Measurements from ENCODE around the gene RHOBTB3.

- no peak for TF ChIP-seq POLR2A (IDR thresholded peaks at IDR 0.05)
- TF ChIP-seq, protein P1, sequence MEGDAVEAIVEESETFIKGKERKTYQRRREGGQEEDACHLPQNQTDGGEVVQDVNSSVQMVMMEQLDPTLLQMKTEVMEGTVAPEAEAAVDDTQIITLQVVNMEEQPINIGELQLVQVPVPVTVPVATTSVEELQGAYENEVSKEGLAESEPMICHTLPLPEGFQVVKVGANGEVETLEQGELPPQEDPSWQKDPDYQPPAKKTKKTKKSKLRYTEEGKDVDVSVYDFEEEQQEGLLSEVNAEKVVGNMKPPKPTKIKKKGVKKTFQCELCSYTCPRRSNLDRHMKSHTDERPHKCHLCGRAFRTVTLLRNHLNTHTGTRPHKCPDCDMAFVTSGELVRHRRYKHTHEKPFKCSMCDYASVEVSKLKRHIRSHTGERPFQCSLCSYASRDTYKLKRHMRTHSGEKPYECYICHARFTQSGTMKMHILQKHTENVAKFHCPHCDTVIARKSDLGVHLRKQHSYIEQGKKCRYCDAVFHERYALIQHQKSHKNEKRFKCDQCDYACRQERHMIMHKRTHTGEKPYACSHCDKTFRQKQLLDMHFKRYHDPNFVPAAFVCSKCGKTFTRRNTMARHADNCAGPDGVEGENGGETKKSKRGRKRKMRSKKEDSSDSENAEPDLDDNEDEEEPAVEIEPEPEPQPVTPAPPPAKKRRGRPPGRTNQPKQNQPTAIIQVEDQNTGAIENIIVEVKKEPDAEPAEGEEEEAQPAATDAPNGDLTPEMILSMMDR (IDR thresholded peaks at IDR 0.05): no peak
- TF ChIP-seq EP300 (IDR thresholded peaks at IDR 0.05): no peak
Observed at GRCh38 chr5:95763941-95764340, 32.8 kb downstream of the RHOBTB3 start.
